Pancreas (tissue), 10 donors: ENCODE results near the gene TTF2. TPM values are rescaled to one million over a fixed set of nuclear protein-coding genes. Genes with fewer than 3 reads are reported as not detected.

ENCODE experiments used
- ATAC-seq, 4 donors: fragments of 200-7000 bp; cut with Tn5 transposase; one replicate each; pipeline versions ENCODE4 v1.8.0 to v1.9.1; 2020; ENCODE audit warnings: mild to moderate bottlenecking in 4 of 4, moderate library complexity in 4 of 4
- DNase-seq, 6 donors: peaks; one replicate each; pipeline ENCODE4 v3.0.0-alpha.2; 2020
- FAIRE-seq: peaks from 2 replicates; lab custom pipeline; 2012; peaks lifted over from hg19 to GRCh38; lab: Jason Lieb, UNC
- H3K27ac ChIP-seq, 4 donors: fragments of 200-600 bp; sonication (generic); 1 replicate in 3 of 4; 2 replicates in 1 of 4; pipeline versions ENCODE4 v1.5.0 to v1.8.0; 2020
- H3K27me3 ChIP-seq, 4 donors: fragments of 200-600 bp; one replicate each; pipeline ENCODE4 v1.8.0; 2021
- H3K36me3 ChIP-seq, 3 donors: fragments of 200-600 bp; sonication (generic) in 1 of 3; one replicate each; pipeline versions ENCODE4 v1.5.0 to v1.8.0; 2020 to 2021
- H3K4me1 ChIP-seq, 3 donors: fragments of 200-600 bp; one replicate each; pipeline ENCODE4 v1.8.0; 2021
- H3K4me3 ChIP-seq, 4 donors: fragments of 200-600 bp; sonication (generic) in 2 of 4; one replicate each; pipeline versions ENCODE4 v1.5.0 to v1.8.0; 2020 to 2021
- H3K9me3 ChIP-seq, 4 donors: fragments of 200-600 bp; one replicate each; pipeline ENCODE4 v1.8.0; 2021
- WGBS, 2 donors: extraction: QIAGEN DNeasy Blood & Tissue Kit; methylation state at CpG; one replicate each; pipeline ENCODE4 v1.1.7; 2013; 5-methylcytosine and 5-hydroxymethylcytosine counted together
- intact Hi-C, 3 donors: fragments of 100-400 bp; cut with DNase I; formaldehyde crosslinking; loops; one replicate each; pipeline versions ENCODE4 v1.11.1 to v1.14.2; 2022
- polyA plus RNA-seq, 2 donors: library from polyadenylated mRNA; stranded (reverse); fragments of 200-250 nt; gene quantifications; one replicate each; pipeline ENCODE4 v1.2.3, GENCODE V29; 2013
- total RNA-seq, 6 donors: library from RNA; stranded (reverse); fragmentation: NEBNext Ultra II Directional in 4 of 6; extraction: Animal tissue kit (Norgen Biotek cat#: 25700) in 4 of 6; gene quantifications; one replicate each; pipeline versions ENCODE4 v1.2.1 to v1.2.4, GENCODE V29; 2021 to 2023
- TF ChIP-seq, protein P1 (sequence below), 4 donors: fragments of 200-600 bp; sonication (generic) in 3 of 4; IDR thresholded peaks; one replicate each; pipeline versions ENCODE4 v1.5.0 to v1.8.0; 2021; ENCODE audit warnings: antibody characterized with exemption in 4 of 4
- donor health status: healthy with polysubstance abuse.
- donor health status: DM: no; HTN: no; CAD: no; lungs with moderate emphysema.
- donor health status: DM: no; HTN: no; CAD: no.
- donor health status: control.
- donor health status: control.
- donor health status: Bipolar disorder and iron deficiency.
- donor health status: DM: yes; HTN: yes; CAD: no.
- donor health status: DM: no; HTN: no; CAD: no.
- donor health status: DM: no; HTN: no; CAD: no.
- donor health status: DM: yes; HTN: yes; CAD: no.

The TTF2 gene
- total and polyA plus RNA-seq, 8 donors, result 2.0 to 16.5 (median 5.0) TPM

DNA sequence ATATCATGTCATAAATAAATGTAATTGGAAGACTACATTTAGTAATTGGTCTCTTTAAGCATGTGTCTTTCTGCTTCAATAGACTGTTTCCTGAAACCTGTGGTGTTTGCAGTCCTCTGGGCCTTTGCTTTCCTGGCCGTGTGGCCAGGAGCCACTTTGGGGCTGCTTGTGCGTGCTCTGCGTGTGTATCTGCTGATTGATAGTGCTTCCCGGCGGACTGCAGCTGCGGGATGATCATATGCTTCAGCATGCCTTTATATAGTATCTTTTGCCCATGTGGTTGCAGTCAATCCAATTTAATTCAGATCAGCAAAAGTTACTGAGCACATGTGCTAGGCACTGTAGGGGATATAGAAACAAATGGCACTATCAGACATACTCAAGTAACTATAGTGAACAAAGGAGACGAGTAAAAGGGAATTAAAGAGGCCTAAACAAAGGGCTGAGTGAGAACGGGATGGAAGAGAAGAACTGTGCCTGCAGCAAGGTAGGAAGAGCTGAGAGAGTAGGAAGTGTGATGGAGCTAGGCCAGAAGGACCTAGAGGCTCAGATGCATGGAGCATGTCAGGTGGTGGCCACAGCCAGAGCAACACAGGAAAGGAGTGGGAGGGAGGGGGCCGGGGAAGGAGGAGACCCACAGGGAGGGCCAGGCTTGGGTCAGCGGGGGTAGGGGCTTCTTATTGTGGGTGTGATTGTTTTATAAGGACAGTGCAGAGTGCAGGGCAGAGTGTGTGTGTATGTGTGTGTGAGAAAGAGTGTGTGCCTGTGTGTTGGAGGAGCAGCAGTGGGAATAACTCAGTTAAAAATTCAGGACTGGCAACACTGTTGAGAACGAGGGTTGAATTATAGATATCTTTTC, 27.2 kb upstream of the TTF2 start:
- H3K4me1 ChIP-seq, result no peaks in the 10 kb centered on the region
- ATAC-seq, result no peak
- no peak overlapping the region for H3K4me3 ChIP-seq
- intact Hi-C loops, result no loop called here
- TF ChIP-seq, protein P1, sequence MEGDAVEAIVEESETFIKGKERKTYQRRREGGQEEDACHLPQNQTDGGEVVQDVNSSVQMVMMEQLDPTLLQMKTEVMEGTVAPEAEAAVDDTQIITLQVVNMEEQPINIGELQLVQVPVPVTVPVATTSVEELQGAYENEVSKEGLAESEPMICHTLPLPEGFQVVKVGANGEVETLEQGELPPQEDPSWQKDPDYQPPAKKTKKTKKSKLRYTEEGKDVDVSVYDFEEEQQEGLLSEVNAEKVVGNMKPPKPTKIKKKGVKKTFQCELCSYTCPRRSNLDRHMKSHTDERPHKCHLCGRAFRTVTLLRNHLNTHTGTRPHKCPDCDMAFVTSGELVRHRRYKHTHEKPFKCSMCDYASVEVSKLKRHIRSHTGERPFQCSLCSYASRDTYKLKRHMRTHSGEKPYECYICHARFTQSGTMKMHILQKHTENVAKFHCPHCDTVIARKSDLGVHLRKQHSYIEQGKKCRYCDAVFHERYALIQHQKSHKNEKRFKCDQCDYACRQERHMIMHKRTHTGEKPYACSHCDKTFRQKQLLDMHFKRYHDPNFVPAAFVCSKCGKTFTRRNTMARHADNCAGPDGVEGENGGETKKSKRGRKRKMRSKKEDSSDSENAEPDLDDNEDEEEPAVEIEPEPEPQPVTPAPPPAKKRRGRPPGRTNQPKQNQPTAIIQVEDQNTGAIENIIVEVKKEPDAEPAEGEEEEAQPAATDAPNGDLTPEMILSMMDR (IDR thresholded peaks at IDR 0.05), result no peak
- DNase-seq, result no peak
- H3K27me3 ChIP-seq, result no peaks in the 10 kb centered on the region
- 82 to 88% methylated on average over 11 of the region's 11 CpGs for WGBS, 2 donors
- H3K9me3 ChIP-seq, result no peaks in the 10 kb centered on the region
- no peaks in the 10 kb centered on the region for H3K36me3 ChIP-seq
- no peak overlapping the region for H3K27ac ChIP-seq
- no peak for FAIRE-seq

GRCh38 chr1:117033772-117034171, 26.4 kb upstream of the TTF2 start:
- DNase-seq (no peak), FAIRE-seq (no peak), ATAC-seq (no peak)
- WGBS, 2 donors, result 85 to 86% methylated on average over 7 of the region's 7 CpGs
- TF ChIP-seq, protein P1 (IDR thresholded peaks at IDR 0.05), result no peak
- no peaks in the 10 kb centered on the region for H3K27me3 ChIP-seq
- no peak overlapping the region for H3K27ac ChIP-seq
- H3K36me3 ChIP-seq, result no peaks in the 10 kb centered on the region
- no peaks in the 10 kb centered on the region for H3K9me3 ChIP-seq
- no peak overlapping the region for H3K4me3 ChIP-seq
- no peaks in the 10 kb centered on the region for H3K4me1 ChIP-seq
- intact Hi-C loops, result no loop called here

DNA sequence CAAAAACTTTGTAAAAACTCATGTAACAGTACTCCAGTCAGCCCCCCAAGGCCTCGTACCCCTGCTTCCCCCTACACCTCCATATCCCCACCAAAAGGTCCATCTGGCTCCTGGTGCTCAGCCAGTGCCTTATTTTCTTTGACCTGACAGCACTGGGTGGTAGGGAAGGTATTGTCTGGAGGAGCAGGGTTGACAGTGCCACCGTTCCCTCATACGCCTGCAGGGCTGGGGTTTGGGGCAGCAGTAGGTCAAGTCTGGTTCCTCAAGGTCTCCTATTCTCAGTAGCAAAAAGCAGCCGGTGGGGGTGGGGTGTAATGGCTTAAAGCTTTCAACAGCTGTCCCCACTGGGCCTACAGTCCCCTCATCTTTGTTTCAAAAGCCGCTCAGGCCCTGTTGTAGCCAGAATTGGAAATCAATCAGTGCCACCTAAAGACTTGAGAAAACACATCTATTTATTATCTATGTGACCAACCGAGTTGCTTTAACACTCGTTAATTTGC, 25.3 kb upstream of the TTF2 start:
- no peaks in the 10 kb centered on the region for H3K36me3 ChIP-seq
- no peaks in the 10 kb centered on the region for H3K9me3 ChIP-seq
- no peak for FAIRE-seq
- TF ChIP-seq, protein P1 (IDR thresholded peaks at IDR 0.05), result no peak
- H3K4me1 ChIP-seq, result no peaks in the 10 kb centered on the region
- intact Hi-C loops, result no loop called here
- no peak for DNase-seq
- H3K4me3 ChIP-seq, result no peak overlapping the region
- no peak overlapping the region for H3K27ac ChIP-seq
- H3K27me3 ChIP-seq, result no peaks in the 10 kb centered on the region
- no peak for ATAC-seq
- WGBS, 2 donors, result 88 to 91% methylated on average over 7 of the region's 7 CpGs

DNA sequence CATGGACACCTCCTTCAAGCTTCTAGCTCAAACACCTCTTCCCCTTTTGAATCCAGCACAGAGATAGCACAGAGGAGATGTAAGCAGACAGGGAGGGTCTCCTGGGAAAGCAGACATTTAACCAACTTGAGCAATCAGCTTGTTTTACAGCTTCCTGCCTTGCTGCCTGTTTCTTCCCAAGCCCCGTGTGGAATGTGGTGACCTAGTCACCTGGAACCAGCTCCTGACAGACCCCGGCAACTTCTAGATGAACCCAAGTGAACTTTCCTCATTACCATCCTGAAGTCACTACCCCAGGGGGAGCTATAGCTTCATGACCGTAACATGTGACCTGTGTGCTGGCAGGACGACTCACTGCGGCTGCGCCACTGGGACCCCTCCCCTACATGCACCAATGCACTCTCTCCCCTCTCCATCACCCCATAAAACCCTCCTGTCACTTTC, 24.1 kb upstream of the TTF2 start:
- WGBS, 2 donors, result 90 to 94% methylated on average over 6 of the region's 6 CpGs
- TF ChIP-seq, protein P1 (IDR thresholded peaks at IDR 0.05), result no peak
- intact Hi-C loops, result no loop called here
- ATAC-seq (no peak), DNase-seq (no peak), FAIRE-seq (no peak)
- Histone ChIP-seq H3K27me3 (no peaks in the 10 kb centered on the region), H3K4me1 (no peaks in the 10 kb centered on the region), H3K4me3 (no peak overlapping the region), H3K36me3 (no peaks in the 10 kb centered on the region), H3K9me3 (no peaks in the 10 kb centered on the region), H3K27ac (no peak overlapping the region)

GRCh38 chr1:117037802-117038201, 22.3 kb upstream of the TTF2 start:
- ATAC-seq (no peak), FAIRE-seq (no peak), DNase-seq (no peak)
- no peaks in the 10 kb centered on the region for H3K27me3 ChIP-seq
- H3K4me3 ChIP-seq, result no peak overlapping the region
- 41 to 74% methylated on average over 1 of the region's 1 CpG for WGBS, 2 donors
- no peaks in the 10 kb centered on the region for H3K36me3 ChIP-seq
- intact Hi-C loops, result no loop called here
- TF ChIP-seq, protein P1 (IDR thresholded peaks at IDR 0.05), result no peak
- H3K4me1 ChIP-seq, result no peaks in the 10 kb centered on the region
- no peak overlapping the region for H3K27ac ChIP-seq
- no peaks in the 10 kb centered on the region for H3K9me3 ChIP-seq
